Measurements from ENCODE around the gene GPC6. TPM values are rescaled to one million over a fixed set of nuclear protein-coding genes. Genes with fewer than 3 reads are reported as not detected.

GPC6 gene
- total RNA-seq, 1 donor from 2014 or later: 13.8 TPM

- Histone ChIP-seq H3K27ac (no peak overlapping the region), H3K27me3 (no peaks in the 10 kb centered on the region), H3K4me3 (no peak overlapping the region), H3K4me1 (no peaks in the 10 kb centered on the region), H3K9me3 (no peaks in the 10 kb centered on the region), H3K36me3 (no peaks in the 10 kb centered on the region)
- intact Hi-C loops (cut with DNase I): no loop called here
- DNase-seq (ENCODE audit: extremely low spot score in 2 of 2): no peak
- TF ChIP-seq CTCF (IDR thresholded peaks at IDR 0.05) (no peak), POLR2AphosphoS5 (IDR thresholded peaks at IDR 0.05; ENCODE audit: insufficient read depth in 1 of 2, low read depth in 1 of 2) (no peak), POLR2A (IDR thresholded peaks at IDR 0.05) (no peak)
Observed at GRCh38 chr13:94224670-94225069, 998.1 kb downstream of the GPC6 start.

- no peak for DNase-seq (ENCODE audit: extremely low spot score in 2 of 2)
- no peak for TF ChIP-seq CTCF (IDR thresholded peaks at IDR 0.05)
- TF ChIP-seq POLR2AphosphoS5 (IDR thresholded peaks at IDR 0.05; ENCODE audit: insufficient read depth in 1 of 2, low read depth in 1 of 2): no peak
- no peak for TF ChIP-seq POLR2A (IDR thresholded peaks at IDR 0.05)
- no peak overlapping the region for H3K27ac ChIP-seq
- H3K4me3 ChIP-seq: no peak overlapping the region
- H3K4me1 ChIP-seq: peaks cover 2% of the 10 kb centered on the region
- H3K36me3 ChIP-seq: no peaks in the 10 kb centered on the region
- H3K9me3 ChIP-seq: no peaks in the 10 kb centered on the region
- no peaks in the 10 kb centered on the region for H3K27me3 ChIP-seq
- intact Hi-C loops (cut with DNase I): no loop called here
Observed at GRCh38 chr13:94227255-94227879, 1000.8 kb downstream of the GPC6 start.

- no peak for DNase-seq (ENCODE audit: extremely low spot score in 2 of 2)
- TF ChIP-seq POLR2A (IDR thresholded peaks at IDR 0.05): no peak
- no peak for TF ChIP-seq CTCF (IDR thresholded peaks at IDR 0.05)
- no peak for TF ChIP-seq POLR2AphosphoS5 (IDR thresholded peaks at IDR 0.05; ENCODE audit: insufficient read depth in 1 of 2, low read depth in 1 of 2)
- Histone ChIP-seq H3K27ac (no peak overlapping the region), H3K27me3 (no peaks in the 10 kb centered on the region), H3K9me3 (no peaks in the 10 kb centered on the region), H3K4me3 (no peak overlapping the region), H3K4me1 (peaks cover 6% of the 10 kb centered on the region), H3K36me3 (no peaks in the 10 kb centered on the region)
- intact Hi-C loops (cut with DNase I): no loop called here
Observed at GRCh38 chr13:94228763-94229162, 1002.2 kb downstream of the GPC6 start.

- H3K27me3 ChIP-seq: no peaks in the 10 kb centered on the region
- no peak overlapping the region for H3K4me3 ChIP-seq
- no peaks in the 10 kb centered on the region for H3K9me3 ChIP-seq
- TF ChIP-seq CTCF (IDR thresholded peaks at IDR 0.05) (no peak), POLR2A (IDR thresholded peaks at IDR 0.05) (no peak), POLR2AphosphoS5 (IDR thresholded peaks at IDR 0.05; ENCODE audit: insufficient read depth in 1 of 2, low read depth in 1 of 2) (no peak)
- H3K27ac ChIP-seq: no peak overlapping the region
- intact Hi-C loops (cut with DNase I): no loop called here
- no peaks in the 10 kb centered on the region for H3K36me3 ChIP-seq
- no peak for DNase-seq (ENCODE audit: extremely low spot score in 2 of 2)
- H3K4me1 ChIP-seq: peaks cover 6% of the 10 kb centered on the region
Observed at GRCh38 chr13:94232161-94232950, 1005.7 kb downstream of the GPC6 start.

- intact Hi-C loops (cut with DNase I): no loop called here
- H3K4me3 ChIP-seq: no peak overlapping the region
Observed at GRCh38 chr13:94232956-94233355, 1006.3 kb downstream of the GPC6 start.

More at GRCh38 chr13:94232956-94233355, 1006.3 kb downstream of the GPC6 start:
- TF ChIP-seq CTCF (IDR thresholded peaks at IDR 0.05) (no peak), POLR2A (IDR thresholded peaks at IDR 0.05) (no peak), POLR2AphosphoS5 (IDR thresholded peaks at IDR 0.05; ENCODE audit: insufficient read depth in 1 of 2, low read depth in 1 of 2) (no peak)
- Histone ChIP-seq H3K36me3 (no peaks in the 10 kb centered on the region), H3K9me3 (no peaks in the 10 kb centered on the region), H3K4me1 (peaks cover 6% of the 10 kb centered on the region), H3K27me3 (no peaks in the 10 kb centered on the region), H3K27ac (no peak overlapping the region)
- no peak for DNase-seq (ENCODE audit: extremely low spot score in 2 of 2)

Measured in vagina (tissue), 2 donors.